Activated naive CD4-positive, alpha-beta T cell treated with anti-CD3 and anti-CD28 coated beads, Interleukin-2, amount 10 ng/mL, durations not matched to agents 7 days and 5 days (primary cell): ENCODE data around the gene KRTAP5-2.
"Not testable (repeated sequence)": the region's sequence is repeated elsewhere in the genome, so short reads cannot be mapped to it uniquely, and the experiment has no call there.

ENCODE experiments used
- CTCF ChIA-PET: fragments of 350-600 bp; sonication (Branson Sonifier 250); formaldehyde crosslinking; loops from one replicate; lab custom pipeline; 2021; ENCODE audit warnings: antibody characterized with exemption; lab: Charles Lee
- DNase-seq: peaks from one replicate; pipeline ENCODE4 v3.0.0-alpha.2; 2020
- H3K27ac Mint-ChIP-seq: one replicate; pipeline ENCODE4 v1.8.0; 2021; ENCODE audit warnings: mild to moderate bottlenecking, moderate library complexity, mixed read lengths
- H3K27me3 Mint-ChIP-seq: one replicate; pipeline ENCODE4 v1.8.0; 2021; ENCODE audit warnings: mild to moderate bottlenecking, mixed read lengths
- H3K36me3 Mint-ChIP-seq: one replicate; pipeline ENCODE4 v1.8.0; 2021; ENCODE audit warnings: mixed read lengths
- H3K4me1 Mint-ChIP-seq: one replicate; pipeline ENCODE4 v1.8.0; 2021; ENCODE audit warnings: mixed read lengths
- H3K4me3 Mint-ChIP-seq: one replicate; pipeline ENCODE4 v1.8.0; 2021; ENCODE audit warnings: mild to moderate bottlenecking, moderate library complexity, mixed read lengths
- H3K9me3 Mint-ChIP-seq: one replicate; pipeline ENCODE4 v1.8.0; 2021; ENCODE audit warnings: mixed read lengths

The KRTAP5-2 gene

DNA sequence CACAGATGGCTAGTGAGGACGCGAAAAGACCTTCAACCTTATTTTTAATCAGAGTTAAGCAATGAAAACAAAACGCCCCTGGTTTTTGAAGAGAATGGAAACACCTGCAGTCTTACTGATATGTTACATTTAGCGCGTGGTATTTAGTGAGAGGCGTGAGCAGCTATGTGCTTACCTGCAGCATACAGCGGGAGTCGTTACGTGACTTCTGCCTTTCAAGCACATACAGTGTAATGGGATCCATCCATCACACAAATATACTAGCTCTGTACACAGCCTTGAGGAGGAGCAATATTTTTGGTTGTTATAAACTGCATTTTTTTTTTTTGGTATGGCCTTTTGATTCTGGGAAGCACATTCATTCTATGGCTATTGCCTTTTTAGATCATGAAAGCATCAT lies 5.5 kb downstream of the KRTAP5-2 start:
- peaks cover 12% of the 10 kb centered on the region for H3K9me3 Mint-ChIP-seq
- peaks cover 11% of the 10 kb centered on the region for H3K36me3 Mint-ChIP-seq
- DNase-seq = no peak
- no peak overlapping the region for H3K4me3 Mint-ChIP-seq
- CTCF ChIA-PET = interaction anchor here (0.7 to 1.4 kb wide), 2 partner anchors 38 to 54 kb away, joined by 3 to 4 read pairs; no protein-coding TSS in a partner anchor
- no peak overlapping the region for H3K27ac Mint-ChIP-seq
- peaks cover 60% of the 10 kb centered on the region for H3K27me3 Mint-ChIP-seq
- peaks cover 20% of the 10 kb centered on the region for H3K4me1 Mint-ChIP-seq

DNA sequence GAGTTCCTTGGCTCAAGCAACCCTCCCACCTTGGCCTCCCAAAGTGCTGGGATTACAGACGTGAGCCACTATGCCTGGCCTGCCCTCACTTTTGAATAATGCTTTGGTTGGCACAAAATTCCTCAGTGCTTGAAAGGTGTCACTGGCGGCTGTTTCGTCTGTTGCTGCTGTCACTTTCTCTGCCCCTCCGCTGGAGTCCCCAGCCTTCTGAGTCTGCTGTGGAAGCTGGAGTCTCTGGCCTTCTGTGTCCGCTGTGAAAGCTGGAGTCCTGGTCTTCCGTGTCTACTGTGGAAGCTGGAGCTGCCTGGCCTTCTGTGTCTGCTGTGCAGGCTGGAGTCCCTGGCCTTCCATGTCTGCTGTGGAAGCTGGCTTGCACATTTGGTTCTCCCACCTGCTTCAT lies 8.1 kb downstream of the KRTAP5-2 start:
- Mint-ChIP-seq H3K9me3 (peaks cover 12% of the 10 kb centered on the region), H3K27ac (peak overlapping the region; percentile 64), H3K4me1 (peaks cover 14% of the 10 kb centered on the region), H3K4me3 (no peak overlapping the region), H3K27me3 (peaks cover 47% of the 10 kb centered on the region), H3K36me3 (peaks cover 11% of the 10 kb centered on the region)
- no peak for DNase-seq
- CTCF ChIA-PET = interaction anchor here (1.0 to 2.6 kb wide), 2 partner anchors 15 to 137 kb away, joined by 3 to 14 read pairs; no protein-coding TSS in a partner anchor

DNA sequence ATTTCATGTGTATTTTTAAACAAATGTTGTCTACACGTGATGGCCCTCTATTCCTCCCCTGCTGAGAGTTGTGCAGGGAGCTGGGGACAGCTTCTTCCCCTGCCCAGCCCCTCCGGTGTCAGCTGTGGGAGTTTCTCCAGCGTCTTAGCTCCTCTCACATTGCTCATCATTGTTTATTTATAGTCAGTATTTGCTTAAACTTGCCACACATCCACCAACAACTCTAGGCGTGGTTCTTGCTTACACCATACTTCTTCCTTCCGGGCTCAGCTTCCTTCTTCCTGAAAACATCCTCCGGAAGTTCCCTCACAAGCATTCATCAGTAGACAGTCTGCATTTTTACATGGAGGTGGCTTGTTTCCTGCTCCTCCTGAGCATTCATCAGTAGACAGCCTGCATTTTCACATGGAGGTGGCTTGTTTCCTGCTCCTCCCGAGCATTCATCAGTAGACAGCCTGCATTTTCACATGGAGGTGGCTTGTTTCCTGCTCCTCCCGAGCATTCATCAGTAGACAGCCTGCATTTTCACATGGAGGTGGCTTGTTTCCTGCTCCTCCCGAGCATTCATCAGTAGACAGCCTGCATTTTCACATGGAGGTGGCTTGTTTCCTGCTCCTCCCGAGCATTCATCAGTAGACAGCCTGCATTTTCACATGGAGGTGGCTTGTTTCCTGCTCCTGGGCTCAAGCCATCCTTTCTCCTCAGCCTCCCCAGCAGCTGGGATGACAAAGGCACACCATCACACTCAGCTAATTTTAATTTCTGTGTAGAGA lies 8.7 kb downstream of the KRTAP5-2 start:
- Mint-ChIP-seq H3K4me1 (peaks cover 15% of the 10 kb centered on the region), H3K27ac (peak overlapping the region; percentile 93), H3K27me3 (peaks cover 44% of the 10 kb centered on the region), H3K9me3 (peaks cover 12% of the 10 kb centered on the region), H3K4me3 (peak overlapping the region; percentile 43), H3K36me3 (peaks cover 11% of the 10 kb centered on the region)
- DNase-seq = peak; percentile 43
- CTCF ChIA-PET = interaction anchor here (1.0 to 2.6 kb wide), 2 partner anchors 15 to 137 kb away, joined by 3 to 14 read pairs; no protein-coding TSS in a partner anchor

DNA sequence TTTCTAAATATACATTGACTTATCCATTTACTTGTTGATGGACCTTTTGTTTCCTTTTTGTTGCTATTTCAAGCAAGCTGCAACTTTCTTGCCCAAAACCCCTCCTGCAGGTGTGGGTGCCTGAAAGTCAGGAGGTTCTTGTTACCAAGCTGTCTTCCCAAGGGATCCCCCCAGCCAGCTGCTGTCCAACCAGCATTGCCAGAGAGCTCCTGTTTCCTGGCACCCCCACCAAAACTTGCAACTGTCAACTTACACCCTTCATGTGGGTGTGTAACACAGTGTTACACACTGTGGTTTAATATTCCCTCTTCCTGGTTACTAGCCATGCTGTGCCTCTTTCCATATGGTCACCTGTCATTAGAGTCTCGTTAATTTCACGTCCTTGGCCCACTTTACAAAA lies 11.4 kb downstream of the KRTAP5-2 start:
- Mint-ChIP-seq H3K4me3 (no peak overlapping the region), H3K9me3 (peaks cover 12% of the 10 kb centered on the region), H3K36me3 (peaks cover 11% of the 10 kb centered on the region), H3K4me1 (peaks cover 20% of the 10 kb centered on the region), H3K27ac (no peak overlapping the region), H3K27me3 (peaks cover 33% of the 10 kb centered on the region)
- DNase-seq = no peak
- CTCF ChIA-PET = interaction anchor here (1.0 kb wide), 1 partner anchor 12 kb away, joined by 7 read pairs; no protein-coding TSS in a partner anchor

DNA sequence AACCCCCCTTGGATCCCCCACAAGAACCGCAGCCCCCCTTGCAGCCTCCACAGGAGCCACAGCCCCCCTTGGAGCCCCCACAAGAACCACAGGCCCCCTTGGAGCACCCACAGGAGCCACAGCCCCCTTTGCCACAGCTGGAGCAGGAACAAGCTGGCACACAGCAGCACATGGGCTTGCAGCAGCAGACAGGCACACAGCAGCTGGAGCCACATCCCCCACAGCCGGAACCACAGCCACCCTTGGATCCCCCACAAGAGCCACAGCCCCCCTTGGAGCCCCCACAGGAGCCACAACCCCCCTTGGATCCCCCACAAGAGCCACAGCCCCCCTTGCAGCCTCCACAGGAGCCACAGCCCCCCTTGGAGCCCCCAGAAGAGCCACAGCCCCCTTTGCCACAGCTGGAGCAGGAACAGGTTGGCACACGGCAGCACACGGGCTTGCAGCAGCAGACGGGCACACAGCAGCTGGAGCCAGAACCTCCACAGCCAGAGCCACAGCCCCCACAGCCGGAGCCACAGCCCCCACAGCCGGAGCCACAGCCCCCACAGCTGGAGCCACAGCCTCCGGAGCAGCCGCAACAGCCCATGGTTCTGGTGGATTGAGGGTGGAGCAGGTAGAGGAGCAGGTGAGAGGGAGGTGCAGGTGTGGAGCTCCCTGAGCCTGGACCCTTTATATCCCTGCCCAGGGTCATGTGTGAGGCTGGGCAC lies 13.3 kb downstream of the KRTAP5-2 start, which contains the start of gene KRTAP5-1:
KRTAP5-1 (minus strand) TSS at position 623 of the 710 bp plus-strand sequence; CDS start at position 589, 34 bp downstream.
- H3K4me3 Mint-ChIP-seq, DNase-seq, H3K36me3 Mint-ChIP-seq, H3K27ac Mint-ChIP-seq, H3K9me3 Mint-ChIP-seq: not testable (repeated sequence)
- Mint-ChIP-seq H3K27me3 (peaks cover 28% of the 10 kb centered on the region), H3K4me1 (peaks cover 16% of the 10 kb centered on the region)
- CTCF ChIA-PET = interaction anchor here (2.1 kb wide), 1 partner anchor 10 kb away, joined by 7 read pairs; no protein-coding TSS in a partner anchor

DNA sequence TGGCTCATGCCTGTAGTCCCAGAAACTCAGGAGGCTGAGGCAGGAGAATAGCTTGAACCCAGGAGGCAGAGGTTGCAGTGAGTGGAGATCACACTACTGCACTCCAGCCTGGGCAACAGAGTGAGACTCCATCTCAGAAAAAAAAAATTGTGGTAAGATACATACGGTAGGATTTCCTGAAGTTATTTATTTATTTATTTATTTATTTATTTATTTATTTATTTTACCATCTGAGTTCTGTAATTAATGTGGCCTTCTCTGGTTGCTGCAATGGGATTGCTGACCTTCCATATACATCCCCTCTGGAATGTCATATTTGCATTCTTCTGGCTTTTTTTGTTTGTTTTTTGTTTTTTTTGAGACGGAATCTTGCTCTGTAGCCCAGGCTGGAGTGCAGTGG lies 15.2 kb downstream of the KRTAP5-2 start:
- not testable (repeated sequence) for H3K4me1 Mint-ChIP-seq, H3K27ac Mint-ChIP-seq, DNase-seq, H3K9me3 Mint-ChIP-seq, H3K4me3 Mint-ChIP-seq, H3K36me3 Mint-ChIP-seq
- CTCF ChIA-PET = interaction anchor here (1.3 kb wide), 1 partner anchor 12 kb away, joined by 3 read pairs; no protein-coding TSS in a partner anchor
- H3K27me3 Mint-ChIP-seq = peaks cover 34% of the 10 kb centered on the region

DNA sequence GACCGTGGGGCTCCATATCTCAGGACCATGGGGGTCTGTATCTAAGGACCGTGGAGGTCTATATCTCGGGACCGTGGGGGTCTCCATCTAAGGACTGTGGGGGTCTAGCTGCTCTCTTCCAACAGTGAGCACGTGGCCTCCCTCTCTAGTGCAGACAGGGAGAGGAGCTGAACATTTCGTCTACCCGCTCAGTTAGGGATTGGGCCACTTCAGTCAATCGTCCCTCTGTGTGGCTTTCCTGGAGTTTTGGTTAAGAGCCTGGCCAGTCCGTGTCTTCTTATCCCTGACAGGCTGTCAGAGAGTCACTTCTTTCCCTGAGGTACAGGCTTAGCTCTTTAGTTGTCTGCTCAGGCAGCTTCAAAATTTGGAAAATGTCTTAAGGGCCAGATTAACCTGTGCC lies 16.1 kb downstream of the KRTAP5-2 start:
- Mint-ChIP-seq H3K27ac (no peak overlapping the region), H3K9me3 (peaks cover 8% of the 10 kb centered on the region), H3K36me3 (no peaks in the 10 kb centered on the region), H3K4me1 (peaks cover 5% of the 10 kb centered on the region), H3K4me3 (no peak overlapping the region), H3K27me3 (peaks cover 28% of the 10 kb centered on the region)
- CTCF ChIA-PET = interaction anchor here (1.3 kb wide), 1 partner anchor 13 kb away, joined by 3 read pairs; no protein-coding TSS in a partner anchor
- no peak for DNase-seq

DNA sequence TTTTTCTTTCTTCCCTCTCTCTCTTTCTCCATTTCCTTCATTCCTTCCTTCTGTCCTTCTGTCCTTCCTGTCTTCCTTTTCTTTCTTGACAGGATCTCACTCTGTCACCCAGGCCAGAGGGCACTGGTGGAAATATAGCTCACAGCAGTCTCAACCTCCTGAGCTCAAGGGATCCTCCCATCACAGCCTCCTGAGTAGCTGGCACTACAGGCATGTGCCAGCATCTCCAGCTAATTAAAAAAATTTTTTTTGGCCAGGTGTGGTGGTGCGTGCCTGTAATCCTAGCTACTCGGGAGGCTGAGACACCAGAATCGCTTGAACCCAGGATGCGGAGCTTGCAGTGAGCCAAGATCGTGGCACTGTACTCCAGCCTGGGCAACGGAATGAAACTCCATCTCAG lies 21.3 kb downstream of the KRTAP5-2 start:
- no peak overlapping the region for H3K27ac Mint-ChIP-seq
- peaks cover 46% of the 10 kb centered on the region for H3K27me3 Mint-ChIP-seq
- H3K4me1 Mint-ChIP-seq = peaks cover 15% of the 10 kb centered on the region
- H3K4me3 Mint-ChIP-seq = no peak overlapping the region
- CTCF ChIA-PET = interaction anchor here (1.5 to 4.3 kb wide), 2 partner anchors 29 to 124 kb away, joined by 6 to 51 read pairs; no protein-coding TSS in a partner anchor
- DNase-seq = no peak
- H3K36me3 Mint-ChIP-seq = no peaks in the 10 kb centered on the region
- peaks cover 8% of the 10 kb centered on the region for H3K9me3 Mint-ChIP-seq

DNA sequence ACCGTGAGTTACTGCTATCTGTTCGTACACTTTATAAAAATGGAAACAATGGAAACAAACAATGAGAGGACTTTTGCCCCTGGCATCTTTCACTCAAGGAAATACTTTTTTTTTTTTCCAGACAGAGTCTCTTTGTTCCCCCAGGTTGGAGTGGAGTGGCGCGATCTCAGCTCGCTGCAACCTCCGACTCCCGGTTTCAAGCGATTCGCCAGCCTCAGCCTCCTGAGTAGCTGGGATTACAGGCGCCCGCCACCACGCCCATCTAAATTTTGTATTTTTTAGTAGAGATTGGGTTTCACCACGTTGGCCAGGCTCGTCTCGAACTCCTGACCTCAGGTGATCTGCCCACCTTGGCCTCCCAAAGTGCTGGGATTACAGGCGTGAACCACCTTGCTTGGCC lies 22.3 kb downstream of the KRTAP5-2 start:
- H3K9me3 Mint-ChIP-seq, H3K27ac Mint-ChIP-seq: not testable (repeated sequence)

DNA sequence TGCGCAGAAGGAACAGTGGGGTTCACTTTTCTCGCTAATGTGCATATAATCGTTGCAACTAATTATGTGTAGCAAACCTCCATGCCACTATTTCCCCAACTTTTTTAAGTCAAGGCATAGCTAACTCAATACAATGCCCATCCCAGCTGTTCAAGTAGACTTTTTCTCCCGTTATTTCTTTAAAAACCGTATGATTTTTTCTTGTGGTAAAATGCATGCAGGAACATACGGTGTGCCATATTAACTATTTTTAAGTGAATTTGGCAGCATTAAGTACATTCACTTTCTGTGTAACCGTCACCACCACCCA lies 23.2 kb downstream of the KRTAP5-2 start:
- H3K4me3 Mint-ChIP-seq = no peak overlapping the region
- no peak overlapping the region for H3K27ac Mint-ChIP-seq
- no peak for DNase-seq
- no peaks in the 10 kb centered on the region for H3K36me3 Mint-ChIP-seq
- CTCF ChIA-PET = interaction anchor here (0.6 to 4.3 kb wide), 24 partner anchors 9 to 461 kb away, joined by 3 to 51 read pairs (median 6); partner anchors contain the start of gene KRTAP5-1
- peaks cover 18% of the 10 kb centered on the region for H3K4me1 Mint-ChIP-seq
- H3K9me3 Mint-ChIP-seq = peaks cover 8% of the 10 kb centered on the region
- peaks cover 58% of the 10 kb centered on the region for H3K27me3 Mint-ChIP-seq

More for the DNA sequence above, 22.3 kb downstream of the KRTAP5-2 start:
- not testable (repeated sequence) for H3K36me3 Mint-ChIP-seq, H3K4me3 Mint-ChIP-seq, DNase-seq
- CTCF ChIA-PET = interaction anchor here (1.5 to 4.3 kb wide), 6 partner anchors 11 to 376 kb away, joined by 7 to 51 read pairs (median 12); no protein-coding TSS in a partner anchor
- H3K4me1 Mint-ChIP-seq = peaks cover 16% of the 10 kb centered on the region
- H3K27me3 Mint-ChIP-seq = peaks cover 49% of the 10 kb centered on the region

DNA sequence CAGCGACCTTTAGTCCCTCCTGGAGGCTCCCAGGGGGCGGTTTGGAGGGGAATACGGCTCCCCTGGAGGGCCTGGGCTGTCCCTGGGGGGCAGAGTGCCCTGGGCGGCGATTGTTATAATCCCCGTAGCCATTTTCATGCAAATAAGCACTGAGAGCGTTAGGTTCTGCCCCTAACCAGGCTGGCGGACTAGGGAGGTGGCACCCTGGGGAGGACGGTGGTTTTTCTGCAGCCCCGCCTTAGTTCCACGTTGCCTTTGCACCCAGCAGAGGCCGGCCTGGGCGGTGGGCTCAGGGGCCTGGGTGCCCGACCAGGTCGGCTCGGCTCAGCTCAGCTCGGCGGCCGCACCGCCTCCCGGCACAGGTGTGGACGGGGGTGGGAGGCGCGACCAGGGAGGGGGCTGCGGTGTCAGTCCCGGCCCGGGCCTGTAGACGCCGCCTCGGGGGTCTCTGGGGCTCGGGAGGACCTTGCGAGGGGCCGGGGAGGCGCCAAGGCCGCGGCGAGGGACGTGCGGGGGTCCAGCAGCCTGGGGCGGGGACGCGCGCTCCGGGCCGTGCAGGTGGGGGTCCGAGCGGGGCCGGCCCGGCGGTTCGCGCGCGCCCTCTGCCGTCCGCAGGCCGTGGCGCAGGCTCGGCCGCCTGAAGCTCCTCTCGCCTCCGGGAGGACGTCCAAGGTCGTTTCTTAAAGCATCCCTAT lies 23.7 kb downstream of the KRTAP5-2 start:
- Mint-ChIP-seq H3K27me3 (peaks cover 63% of the 10 kb centered on the region), H3K36me3 (no peaks in the 10 kb centered on the region), H3K9me3 (peaks cover 8% of the 10 kb centered on the region), H3K27ac (no peak overlapping the region), H3K4me3 (peak overlapping the region; percentile 26), H3K4me1 (peaks cover 18% of the 10 kb centered on the region)
- CTCF ChIA-PET = interaction anchor here (0.6 to 4.3 kb wide), 24 partner anchors 9 to 460 kb away, joined by 3 to 51 read pairs (median 6); partner anchors contain the start of gene KRTAP5-1
- peak; percentile 63 for DNase-seq

DNA sequence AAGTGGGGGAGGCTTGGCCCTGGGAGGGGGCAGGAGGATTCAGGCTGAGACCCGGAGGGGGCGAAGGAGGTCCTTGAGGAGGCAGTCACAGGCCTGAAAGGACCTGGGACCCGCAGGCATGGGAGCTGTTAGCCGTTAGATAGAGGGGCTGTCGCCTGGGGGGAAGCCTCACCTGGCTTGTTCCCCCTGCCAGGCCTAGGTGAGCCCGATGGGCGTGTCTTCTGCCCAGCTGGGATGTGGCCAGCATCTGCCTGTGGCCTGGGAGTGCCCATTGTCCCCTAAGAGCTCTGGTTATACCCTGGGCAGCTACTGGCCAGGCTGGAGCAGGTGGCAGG lies 24.2 kb downstream of the KRTAP5-2 start:
- Mint-ChIP-seq H3K27me3 (peaks cover 68% of the 10 kb centered on the region), H3K4me3 (peak overlapping the region; percentile 35), H3K36me3 (no peaks in the 10 kb centered on the region), H3K9me3 (peaks cover 8% of the 10 kb centered on the region), H3K27ac (no peak overlapping the region), H3K4me1 (peaks cover 18% of the 10 kb centered on the region)
- CTCF ChIA-PET = interaction anchor here (1.2 to 4.3 kb wide), 5 partner anchors 13 to 120 kb away, joined by 4 to 51 read pairs (median 7); no protein-coding TSS in a partner anchor
- DNase-seq = no peak

DNA sequence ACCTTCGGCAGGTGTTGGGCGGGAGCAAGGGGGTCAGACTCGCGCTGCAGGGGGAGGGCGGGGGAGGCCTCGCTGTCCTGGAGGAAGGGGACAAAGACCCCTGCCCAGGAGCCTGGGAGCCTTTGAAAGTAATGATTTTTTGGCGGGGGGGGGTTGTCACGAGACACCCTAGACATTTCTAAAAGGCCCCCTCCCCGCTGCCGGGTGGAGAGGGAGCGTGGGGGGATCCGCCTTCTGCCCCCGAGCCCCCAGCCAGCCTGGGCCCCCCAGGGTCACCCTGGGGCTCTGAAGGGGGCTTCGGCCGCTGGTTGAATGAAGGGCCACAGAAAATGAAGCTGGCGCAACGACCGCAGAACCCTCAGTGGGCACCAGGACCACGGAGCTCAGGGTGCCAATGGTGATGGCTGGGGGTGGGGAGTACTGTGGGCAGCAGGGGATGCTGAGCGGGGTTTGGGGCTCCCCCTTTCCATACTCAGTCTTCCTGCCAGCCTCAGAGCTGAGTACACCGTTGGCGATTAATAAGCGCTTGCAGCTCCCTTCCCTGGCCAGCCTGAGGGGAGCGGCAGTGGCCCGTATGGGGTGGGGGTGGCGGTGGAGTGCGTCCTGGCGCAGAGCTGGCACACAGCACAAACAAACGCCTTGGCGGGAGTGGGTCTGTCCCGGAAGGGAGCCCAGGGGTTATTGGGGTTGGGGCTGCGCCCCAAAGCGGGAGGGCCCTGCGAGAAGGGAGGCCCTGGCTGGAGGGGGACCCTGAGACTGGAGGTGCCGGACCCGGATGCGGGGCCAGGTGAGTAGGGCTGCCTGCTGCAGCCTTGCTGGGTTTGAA lies 24.8 kb downstream of the KRTAP5-2 start:
- Mint-ChIP-seq H3K27ac (no peak overlapping the region), H3K9me3 (peaks cover 4% of the 10 kb centered on the region), H3K4me1 (peaks cover 18% of the 10 kb centered on the region), H3K36me3 (no peaks in the 10 kb centered on the region), H3K4me3 (peak overlapping the region; percentile 35), H3K27me3 (peaks cover 70% of the 10 kb centered on the region)
- CTCF ChIA-PET = interaction anchor here (1.5 to 4.3 kb wide), 3 partner anchors 16 to 119 kb away, joined by 6 to 51 read pairs (median 14); no protein-coding TSS in a partner anchor
- DNase-seq = peak; percentile 38
